Erythroblast (primary cell): ENCODE measurements around the gene LEMD3.

ENCODE experiments used
- DNase-seq, 2 experiments: peaks; one replicate each; lab custom pipeline; 2025; lab: John Stamatoyannopoulos, UW
- GATA1 ChIP-seq: IDR thresholded peaks from 2 replicates; pipeline ENCODE4 v1.6.1; 2011; ENCODE audit warnings: low read depth, mild to moderate bottlenecking, control low read depth, low read length, moderate library complexity
- POLR2A ChIP-seq: IDR thresholded peaks from 2 replicates; pipeline ENCODE4 v1.6.1; 2011; ENCODE audit warnings: mild to moderate bottlenecking, low read length

The LEMD3 gene

DNA sequence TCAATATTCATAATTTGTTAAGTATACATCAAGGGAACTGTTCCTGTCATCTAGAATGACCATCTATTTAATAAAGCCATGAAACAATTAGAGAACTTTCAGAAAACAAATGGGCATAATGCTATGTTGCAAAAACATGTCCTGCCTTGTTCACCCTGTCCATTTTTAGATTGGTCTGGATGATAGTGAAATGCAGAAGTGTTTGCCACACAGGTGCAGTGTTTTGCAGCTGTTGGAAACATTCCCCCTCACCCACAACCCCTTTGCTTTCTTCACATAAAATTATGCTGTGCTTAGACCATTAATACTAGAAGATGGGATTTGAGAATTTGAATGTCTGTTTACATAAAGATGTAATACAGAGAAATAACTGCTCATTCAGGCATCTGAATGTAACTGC is 36.5 kb downstream of the LEMD3 start:
- DNase-seq: no peak
- no peak for TF ChIP-seq POLR2A
- no peak for TF ChIP-seq GATA1

GRCh38 chr12:65208125-65208524 is 38.7 kb downstream of the LEMD3 start:
- DNase-seq: peak; percentile 10 to 13
- TF ChIP-seq GATA1 (no peak), POLR2A (no peak)

DNA sequence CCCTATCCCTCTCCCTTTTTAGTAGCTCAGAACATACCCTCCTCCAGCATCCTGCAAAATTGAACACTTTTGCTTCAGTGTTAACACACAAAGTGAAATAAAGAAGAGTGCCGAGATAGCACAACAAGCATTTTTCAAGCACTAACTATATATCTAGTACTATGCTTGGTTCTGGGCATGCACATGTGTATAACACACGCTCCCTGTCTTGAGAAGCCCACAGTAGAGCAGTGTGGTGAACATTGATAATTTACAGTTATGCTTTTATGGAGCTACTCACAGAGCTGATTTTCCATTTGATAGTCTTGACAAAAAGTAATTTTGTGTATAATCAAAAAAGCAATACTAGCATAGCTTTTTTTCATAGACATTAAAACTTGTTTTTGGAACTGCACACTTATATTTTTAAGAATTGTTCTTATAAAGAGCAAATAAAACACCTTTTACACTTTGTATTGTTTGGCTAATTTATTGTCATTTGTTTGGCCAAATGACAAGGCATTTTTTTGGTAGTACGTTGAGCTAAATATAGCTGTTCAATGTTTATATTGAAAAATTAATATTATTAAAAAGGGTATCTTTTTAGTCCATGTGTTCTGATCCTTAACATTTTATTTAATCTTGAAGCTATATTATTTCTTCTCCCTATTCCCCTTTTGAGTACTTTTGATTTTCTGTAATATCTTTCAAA is 39.7 kb downstream of the LEMD3 start:
- DNase-seq: peak; percentile 17 to 53
- TF ChIP-seq GATA1: no peak
- TF ChIP-seq POLR2A: no peak

- DNase-seq: no peak
- TF ChIP-seq POLR2A: no peak
- no peak for TF ChIP-seq GATA1
Observed at GRCh38 chr12:65209655-65210043, 40.3 kb downstream of the LEMD3 start.

DNA sequence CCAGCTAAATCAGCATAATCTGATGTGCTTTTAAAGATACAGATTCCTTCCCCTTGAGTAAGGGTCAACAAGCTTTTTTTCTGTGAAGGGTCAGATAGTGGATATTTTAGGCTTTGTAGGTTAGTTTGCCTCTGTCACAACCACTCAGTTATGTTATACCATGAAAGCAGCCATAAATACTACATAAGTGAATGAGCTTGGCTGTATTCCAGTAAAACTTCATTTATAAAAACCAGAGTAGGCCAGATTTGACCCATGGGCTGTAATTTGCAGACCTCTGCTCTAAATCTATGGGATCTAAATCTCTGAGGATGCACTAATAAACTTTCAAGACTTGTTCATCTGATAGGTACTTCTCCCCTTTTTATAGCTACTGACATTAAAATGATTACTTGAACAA is 47.7 kb downstream of the LEMD3 start:
- no peak for DNase-seq
- TF ChIP-seq GATA1 (no peak), POLR2A (no peak)

DNA sequence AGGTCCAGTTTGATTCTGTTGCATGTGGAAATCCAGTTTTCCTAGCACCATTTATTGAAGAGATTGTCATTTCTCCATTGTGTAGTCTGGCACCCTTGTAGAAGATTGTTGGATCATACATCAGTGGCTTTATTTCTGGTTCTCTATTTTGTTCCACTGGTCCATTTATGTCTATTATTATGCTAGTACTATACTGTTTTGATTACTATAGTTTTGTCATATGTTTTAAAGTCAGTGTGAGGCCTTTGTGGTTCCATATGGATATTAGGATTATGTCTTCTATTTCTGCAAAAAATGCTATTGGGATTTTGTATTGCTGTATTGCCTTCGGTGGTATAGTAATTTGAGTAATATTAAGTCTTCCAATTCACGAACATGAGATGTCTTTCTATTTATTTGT is 51.4 kb downstream of the LEMD3 start:
- no peak for TF ChIP-seq POLR2A
- TF ChIP-seq GATA1: no peak

GRCh38 chr12:65229441-65229840 is 60.1 kb downstream of the LEMD3 start:
- TF ChIP-seq GATA1 (no peak), POLR2A (no peak)
- no peak for DNase-seq

More for the DNA sequence above, 51.4 kb downstream of the LEMD3 start:
- no peak for DNase-seq

DNA sequence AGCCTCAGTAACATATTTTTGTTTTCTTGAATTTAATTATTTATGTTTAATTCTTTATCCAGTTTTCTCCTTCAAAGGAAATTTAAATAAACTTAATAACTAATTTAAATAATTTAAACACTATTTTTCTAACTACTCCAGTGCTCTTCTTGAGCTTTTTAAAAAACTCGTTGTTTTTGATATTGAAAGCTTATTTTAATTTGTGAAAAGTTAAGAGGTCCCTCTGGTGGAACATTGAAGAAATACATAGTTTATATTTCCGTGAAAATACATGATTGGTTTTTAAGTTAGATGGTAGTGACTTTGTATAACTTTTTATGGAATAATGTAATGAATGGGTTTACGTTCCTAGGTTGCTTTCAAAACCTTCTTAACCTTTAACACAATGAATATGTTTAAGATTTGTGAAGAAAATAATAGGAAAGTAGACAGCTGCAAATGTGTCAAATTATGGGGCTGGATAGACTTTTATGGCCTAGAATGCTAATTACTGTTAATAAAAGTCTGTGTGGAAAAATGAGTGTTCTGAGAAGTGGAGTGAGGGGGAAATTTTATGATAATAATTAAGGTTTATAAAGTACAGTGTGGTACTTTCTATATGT is 63.2 kb downstream of the LEMD3 start:
- no peak for TF ChIP-seq POLR2A
- no peak for TF ChIP-seq GATA1
- DNase-seq: peak; percentile 38 to 52

DNA sequence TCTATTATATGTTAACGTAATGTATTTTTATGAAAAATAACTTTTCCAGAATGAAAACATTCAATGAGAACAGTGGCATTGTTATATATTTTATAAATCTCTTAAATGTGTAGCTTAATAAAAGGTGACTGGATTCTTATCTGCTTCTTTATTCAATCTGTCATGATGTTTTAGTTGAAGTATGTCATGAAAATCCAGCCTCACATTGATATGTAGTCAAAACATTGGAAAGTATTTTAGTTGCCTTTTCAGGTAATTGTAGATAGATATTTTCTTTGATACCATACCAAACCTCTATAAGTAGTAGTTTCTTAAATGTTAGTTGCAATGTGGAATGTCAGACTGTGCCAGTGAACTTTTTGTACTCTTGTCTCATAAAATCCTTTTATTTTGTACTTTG is 67.8 kb downstream of the LEMD3 start:
- no peak for DNase-seq
- TF ChIP-seq POLR2A: no peak

GRCh38 chr12:65238609-65239008 is 69.2 kb downstream of the LEMD3 start:
- DNase-seq: no peak
- no peak for TF ChIP-seq GATA1
- TF ChIP-seq POLR2A: no peak

DNA sequence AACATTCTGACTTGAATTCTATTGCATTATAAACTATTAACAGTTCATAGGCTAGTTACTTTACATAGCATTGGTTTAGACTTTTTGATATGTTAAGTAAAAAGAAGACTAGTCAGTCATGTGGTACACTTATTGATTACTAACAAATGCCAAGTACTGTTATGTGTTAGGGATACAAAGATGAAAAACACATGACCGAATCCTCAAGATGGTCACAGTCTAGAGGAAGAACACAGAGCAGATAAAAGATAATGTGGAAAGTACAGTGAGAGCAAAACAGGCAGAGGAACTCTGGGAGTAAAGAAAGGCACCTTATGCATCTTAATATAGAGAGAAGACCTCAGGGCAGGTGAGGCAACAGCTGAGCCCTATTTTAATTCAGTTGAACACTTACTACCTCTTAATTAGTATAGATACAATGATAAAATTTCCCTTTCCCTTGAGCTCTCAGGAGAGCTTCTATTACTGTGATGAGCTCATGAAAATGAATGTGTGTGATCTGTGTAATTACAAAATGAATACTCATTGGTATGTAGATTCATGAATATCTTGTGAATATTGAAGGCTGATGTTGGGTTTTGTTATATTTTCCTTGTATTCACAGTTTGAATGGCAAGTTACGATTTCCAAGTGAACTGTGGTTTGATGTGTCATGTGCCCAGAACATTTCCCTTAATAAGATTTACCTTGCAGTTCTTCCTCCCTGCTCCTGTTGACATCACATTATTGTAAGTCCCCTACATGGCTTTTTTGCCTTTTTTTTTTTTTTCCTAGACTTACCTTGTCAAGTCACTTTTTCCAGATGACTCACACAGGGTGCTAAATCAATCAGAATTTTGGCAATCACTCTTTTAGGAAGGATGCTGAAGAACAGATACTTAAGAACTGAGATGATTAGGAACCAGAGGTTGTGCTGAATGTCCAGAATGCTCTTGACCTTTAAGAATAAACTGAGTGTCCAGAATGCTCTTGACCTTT is 79.6 kb downstream of the LEMD3 start:
- DNase-seq: no peak
- no peak for TF ChIP-seq GATA1
- no peak for TF ChIP-seq POLR2A

DNA sequence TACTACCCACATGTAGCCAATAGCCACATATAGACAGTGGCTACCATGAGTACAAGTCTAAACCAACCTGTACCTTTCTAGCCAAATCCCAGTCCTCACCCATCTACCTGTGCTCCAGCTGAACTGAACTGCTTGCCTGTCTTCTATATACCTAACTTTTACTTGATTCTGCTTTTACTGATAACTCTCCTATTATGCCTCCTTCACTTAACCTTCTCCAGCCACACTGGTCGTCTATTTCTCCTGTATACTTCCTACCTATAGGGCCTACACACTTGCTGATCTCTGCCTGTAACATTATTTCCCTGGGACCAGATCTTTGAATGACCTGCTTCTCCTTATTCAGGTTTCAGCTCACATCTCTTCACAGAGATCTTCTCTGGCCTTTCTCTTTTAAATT is 83.1 kb downstream of the LEMD3 start:
- TF ChIP-seq POLR2A (no peak), GATA1 (no peak)
- no peak for DNase-seq

GRCh38 chr12:65257986-65258385 is 88.6 kb downstream of the LEMD3 start:
- DNase-seq: no peak
- no peak for TF ChIP-seq GATA1
- no peak for TF ChIP-seq POLR2A

DNA sequence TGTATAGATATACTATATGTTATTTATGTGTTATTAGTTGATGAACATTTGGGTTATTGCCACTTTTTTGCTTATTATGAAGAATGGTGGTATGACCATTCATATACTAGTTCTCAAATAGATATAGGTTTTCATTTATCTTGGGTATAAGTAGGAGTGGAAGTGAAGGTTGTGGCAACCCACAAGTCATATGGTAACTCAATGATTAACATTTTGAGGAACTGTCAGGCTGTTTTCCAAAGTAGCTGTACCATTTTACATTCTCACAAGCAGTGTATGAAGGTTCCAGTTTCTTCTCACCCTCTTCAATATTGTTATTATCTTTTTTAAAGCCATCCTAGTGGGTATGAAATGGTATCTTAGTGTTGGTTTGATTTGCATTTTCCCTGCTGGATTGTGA is 90.1 kb downstream of the LEMD3 start:
- no peak for DNase-seq
- TF ChIP-seq POLR2A: no peak
- no peak for TF ChIP-seq GATA1
